ENCODE results near the gene SLC2A1. TPM values are rescaled to one million over a fixed set of nuclear protein-coding genes. Genes with fewer than 3 reads are reported as not detected.

Gene SLC2A1
- total and polyA plus RNA-seq, 5 donors from 2014 or later, result 22.0 to 60.2 (median 24.9) TPM

DNA sequence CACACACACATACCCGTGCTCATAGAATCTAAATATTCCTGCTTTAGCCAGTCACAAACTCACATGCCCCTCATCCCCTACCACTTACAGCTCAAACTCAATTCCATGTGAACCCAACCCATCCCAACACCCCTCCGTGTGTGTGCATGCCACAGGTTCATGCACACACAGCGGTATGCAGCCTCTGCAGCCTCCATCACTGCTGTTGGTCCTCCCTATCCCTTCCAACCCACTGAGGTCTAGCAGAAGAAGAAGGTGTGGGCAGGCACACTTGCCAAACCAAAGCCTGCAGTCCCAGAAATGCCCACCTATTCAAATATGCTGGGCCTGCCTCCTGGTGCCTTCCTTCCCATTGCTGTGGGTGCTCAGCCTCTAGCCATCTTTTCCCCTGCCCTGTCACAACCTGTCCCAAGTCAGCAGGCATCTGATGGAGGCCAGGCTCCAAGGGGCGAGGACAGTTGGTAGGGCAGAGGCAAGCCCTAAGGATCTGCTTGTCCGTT is 26.2 kb downstream of the SLC2A1 start:
- H3K9me3 Mint-ChIP-seq, result no peaks in the 10 kb centered on the region

DNA sequence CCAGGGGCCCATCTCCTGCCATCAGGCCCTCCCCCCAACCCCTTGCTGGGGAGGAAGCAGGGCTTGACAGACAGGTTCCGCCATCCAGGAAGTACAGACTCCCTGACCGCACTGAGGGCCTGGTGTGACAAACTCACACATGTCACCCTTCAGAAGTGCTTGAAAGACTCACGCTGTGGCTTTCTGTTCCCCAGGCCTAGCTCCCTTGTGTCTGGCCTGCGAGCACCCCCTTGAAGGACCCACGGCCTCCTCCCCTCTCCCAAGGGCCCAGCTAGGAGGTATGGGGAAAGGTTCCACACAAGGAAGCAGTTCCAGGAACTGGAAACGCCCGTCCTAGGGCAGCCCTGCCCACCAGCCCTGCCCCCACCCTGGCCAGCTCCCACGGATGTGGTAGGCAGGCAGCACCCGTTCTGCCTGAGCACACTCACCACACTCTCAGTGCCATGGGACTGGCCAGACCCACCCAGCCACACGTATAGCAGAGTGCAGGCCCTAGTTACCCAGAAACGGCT is 26.7 kb downstream of the SLC2A1 start:
- Histone ChIP-seq H3K36me3 (ENCODE audit: control insufficient read depth, insufficient read depth, low read length) (peaks cover 35% of the 10 kb centered on the region), H3K27me3 (ENCODE audit: control insufficient read depth, insufficient read depth, low read length) (no peaks in the 10 kb centered on the region), H3K4me3 (ENCODE audit: low read depth, low read length) (peak overlapping the region; percentile 66), H3K27ac (ENCODE audit: insufficient read depth, low read length, poor library complexity, severe bottlenecking) (peak overlapping the region; percentile 91), H3K9me3 (ENCODE audit: control insufficient read depth in 2 of 2, low read length in 2 of 2) (no peaks in the 10 kb centered on the region), H3K4me1 (ENCODE audit: control insufficient read depth, insufficient read depth, low read length, poor library complexity, severe bottlenecking) (peaks cover 68% of the 10 kb centered on the region)
- Mint-ChIP-seq H3K36me3 (peaks cover 44% of the 10 kb centered on the region), H3K9me3 (no peaks in the 10 kb centered on the region), H3K27ac (peak overlapping the region; percentile 96 to 98 (median 97)), H3K4me1 (peaks cover 6 to 82% (median 60%) of the 10 kb centered on the region in 4 donors), H3K4me3 (peak overlapping the region; percentile 70 to 92 (median 86)), H3K27me3 (no peaks in the 10 kb centered on the region)
- peak; percentile 84 to 85 for ATAC-seq (ENCODE audit: low read depth in 2 of 2)
- peak; percentile 63 to 96 (median 83) for DNase-seq

More for the DNA sequence above, 26.2 kb downstream of the SLC2A1 start:
- peak overlapping the region; percentile 70 to 92 (median 86) for H3K4me3 Mint-ChIP-seq
- no peak for DNase-seq
- peak overlapping the region; percentile 96 to 98 (median 97) for H3K27ac Mint-ChIP-seq
- peaks cover 33% of the 10 kb centered on the region for H3K36me3 ChIP-seq (ENCODE audit: control insufficient read depth, insufficient read depth, low read length)
- H3K27ac ChIP-seq (ENCODE audit: insufficient read depth, low read length, poor library complexity, severe bottlenecking), result peak overlapping the region; percentile 91
- no peaks in the 10 kb centered on the region for H3K9me3 ChIP-seq (ENCODE audit: control insufficient read depth in 2 of 2, low read length in 2 of 2)
- H3K4me1 Mint-ChIP-seq, result peaks cover 6 to 87% (median 65%) of the 10 kb centered on the region in 4 donors
- H3K4me3 ChIP-seq (ENCODE audit: low read depth, low read length), result peak overlapping the region; percentile 66
- H3K36me3 Mint-ChIP-seq, result peaks cover 44% of the 10 kb centered on the region
- no peak for ATAC-seq (ENCODE audit: low read depth in 2 of 2)
- peaks cover 74% of the 10 kb centered on the region for H3K4me1 ChIP-seq (ENCODE audit: control insufficient read depth, insufficient read depth, low read length, poor library complexity, severe bottlenecking)
- no peaks in the 10 kb centered on the region for H3K27me3 ChIP-seq (ENCODE audit: control insufficient read depth, insufficient read depth, low read length)
- H3K27me3 Mint-ChIP-seq, result no peaks in the 10 kb centered on the region

GRCh38 chr1:42931108-42931539 is 27.5 kb downstream of the SLC2A1 start:
- DNase-seq (peak; percentile 36 to 82 (median 68)), ATAC-seq (ENCODE audit: low read depth in 2 of 2) (peak; percentile 23 to 30)
- Histone ChIP-seq H3K9me3 (ENCODE audit: control insufficient read depth in 2 of 2, low read length in 2 of 2) (no peaks in the 10 kb centered on the region), H3K4me3 (ENCODE audit: low read depth, low read length) (peak overlapping the region; percentile 33), H3K4me1 (ENCODE audit: control insufficient read depth, insufficient read depth, low read length, poor library complexity, severe bottlenecking) (peaks cover 60% of the 10 kb centered on the region), H3K36me3 (ENCODE audit: control insufficient read depth, insufficient read depth, low read length) (peaks cover 44% of the 10 kb centered on the region), H3K27ac (ENCODE audit: insufficient read depth, low read length, poor library complexity, severe bottlenecking) (peak overlapping the region; percentile 91), H3K27me3 (ENCODE audit: control insufficient read depth, insufficient read depth, low read length) (no peaks in the 10 kb centered on the region)
- peaks cover 44% of the 10 kb centered on the region for H3K36me3 Mint-ChIP-seq
- no peaks in the 10 kb centered on the region for H3K9me3 Mint-ChIP-seq
- H3K4me1 Mint-ChIP-seq, result peaks cover 6 to 73% (median 54%) of the 10 kb centered on the region in 4 donors
- H3K27ac Mint-ChIP-seq, result peak overlapping the region; percentile 96 to 98 (median 97)
- H3K27me3 Mint-ChIP-seq, result no peaks in the 10 kb centered on the region
- H3K4me3 Mint-ChIP-seq, result peak overlapping the region; percentile 70 to 92 (median 86)

- Histone ChIP-seq H3K27ac (ENCODE audit: insufficient read depth, low read length, poor library complexity, severe bottlenecking) (peak overlapping the region; percentile 91), H3K4me3 (ENCODE audit: low read depth, low read length) (no peak overlapping the region), H3K9me3 (ENCODE audit: control insufficient read depth in 2 of 2, low read length in 2 of 2) (no peaks in the 10 kb centered on the region), H3K27me3 (ENCODE audit: control insufficient read depth, insufficient read depth, low read length) (no peaks in the 10 kb centered on the region), H3K36me3 (ENCODE audit: control insufficient read depth, insufficient read depth, low read length) (peaks cover 47% of the 10 kb centered on the region), H3K4me1 (ENCODE audit: control insufficient read depth, insufficient read depth, low read length, poor library complexity, severe bottlenecking) (peaks cover 55% of the 10 kb centered on the region)
- Mint-ChIP-seq H3K4me1 (peaks cover 6 to 72% (median 53%) of the 10 kb centered on the region in 4 donors), H3K27me3 (no peaks in the 10 kb centered on the region), H3K4me3 (peak overlapping the region; percentile 70 to 92 (median 86)), H3K27ac (peak overlapping the region; percentile 96 to 98 (median 97)), H3K36me3 (peaks cover 44% of the 10 kb centered on the region), H3K9me3 (no peaks in the 10 kb centered on the region)
- DNase-seq (no peak), ATAC-seq (ENCODE audit: low read depth in 2 of 2) (no peak)
Measured at GRCh38 chr1:42930178-42931107, 28.2 kb downstream of the SLC2A1 start.

DNA sequence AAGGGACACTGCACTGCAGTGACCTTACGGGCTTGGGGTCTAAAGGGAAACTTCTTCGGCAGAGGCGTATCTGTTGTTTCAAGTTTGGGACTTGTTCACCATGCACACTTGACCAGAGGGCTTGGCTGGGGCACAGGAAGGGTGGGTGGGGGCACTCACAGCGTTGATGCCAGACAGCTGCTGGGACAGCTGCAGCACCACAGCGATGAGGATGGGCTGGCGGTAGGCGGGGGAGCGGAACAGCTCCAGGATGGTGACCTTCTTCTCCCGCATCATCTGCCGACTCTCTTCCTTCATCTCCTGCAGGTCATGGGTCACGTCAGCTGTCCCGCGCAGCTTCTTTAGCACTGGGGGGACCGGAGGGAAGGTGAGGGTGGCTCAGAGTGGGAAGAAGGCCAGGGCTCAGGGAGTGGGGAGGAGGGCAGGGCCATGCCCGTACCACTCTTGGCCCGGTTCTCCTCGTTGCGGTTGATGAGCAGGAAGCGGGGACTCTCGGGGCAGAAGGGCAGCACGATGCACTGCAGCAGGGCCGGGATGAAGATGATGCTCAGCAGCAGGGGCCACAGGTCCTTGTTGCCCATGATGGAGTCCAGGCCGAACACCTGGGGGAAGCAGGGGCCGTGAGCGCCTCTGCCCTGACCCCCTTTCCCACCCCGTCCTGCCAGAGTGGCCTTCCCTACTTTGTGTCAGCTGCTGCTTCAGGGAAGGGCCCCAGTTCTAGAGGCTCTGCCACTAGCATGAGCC is 29.1 kb downstream of the SLC2A1 start:
- no peaks in the 10 kb centered on the region for H3K27me3 ChIP-seq (ENCODE audit: control insufficient read depth, insufficient read depth, low read length)
- peaks cover 44% of the 10 kb centered on the region for H3K36me3 Mint-ChIP-seq
- peaks cover 11 to 70% (median 54%) of the 10 kb centered on the region in 4 donors for H3K4me1 Mint-ChIP-seq
- no peak overlapping the region for H3K4me3 ChIP-seq (ENCODE audit: low read depth, low read length)
- no peaks in the 10 kb centered on the region for H3K9me3 ChIP-seq (ENCODE audit: control insufficient read depth in 2 of 2, low read length in 2 of 2)
- no peak for DNase-seq
- no peak for ATAC-seq (ENCODE audit: low read depth in 2 of 2)
- H3K27me3 Mint-ChIP-seq, result no peaks in the 10 kb centered on the region
- peak overlapping the region; percentile 46 to 93 (median 90) for H3K27ac Mint-ChIP-seq
- no peaks in the 10 kb centered on the region for H3K9me3 Mint-ChIP-seq
- no peak overlapping the region for H3K27ac ChIP-seq (ENCODE audit: insufficient read depth, low read length, poor library complexity, severe bottlenecking)
- H3K4me1 ChIP-seq (ENCODE audit: control insufficient read depth, insufficient read depth, low read length, poor library complexity, severe bottlenecking), result peaks cover 53% of the 10 kb centered on the region
- peak overlapping the region in 3 of 4 donors; percentile 21 to 61 (median 29) for H3K4me3 Mint-ChIP-seq
- H3K36me3 ChIP-seq (ENCODE audit: control insufficient read depth, insufficient read depth, low read length), result peaks cover 47% of the 10 kb centered on the region

DNA sequence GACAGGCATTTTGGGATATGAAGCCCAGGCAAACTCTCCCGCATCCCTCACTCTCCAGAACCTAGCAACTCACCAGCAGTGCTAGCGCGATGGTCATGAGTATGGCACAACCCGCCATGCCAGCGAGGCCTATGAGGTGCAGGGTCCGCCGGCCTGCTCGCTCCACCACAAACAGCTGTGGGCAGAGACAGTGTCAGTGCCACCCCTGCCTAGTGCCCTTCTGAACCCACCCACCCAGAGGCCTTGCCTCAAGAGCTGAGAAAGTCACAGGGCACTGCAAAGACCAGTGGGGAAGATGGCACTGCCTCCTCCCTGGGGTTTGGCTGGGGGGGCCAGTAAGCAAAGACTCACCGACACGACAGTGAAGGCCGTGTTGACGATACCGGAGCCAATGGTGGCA is 29.8 kb downstream of the SLC2A1 start:
- Mint-ChIP-seq H3K27me3 (no peaks in the 10 kb centered on the region), H3K4me1 (peaks cover 8 to 69% (median 49%) of the 10 kb centered on the region in 4 donors), H3K27ac (peak overlapping the region; percentile 46 to 93 (median 90)), H3K4me3 (peak overlapping the region in 3 of 4 donors; percentile 21 to 61 (median 47)), H3K36me3 (peaks cover 39% of the 10 kb centered on the region), H3K9me3 (no peaks in the 10 kb centered on the region)
- Histone ChIP-seq H3K27ac (ENCODE audit: insufficient read depth, low read length, poor library complexity, severe bottlenecking) (no peak overlapping the region), H3K27me3 (ENCODE audit: control insufficient read depth, insufficient read depth, low read length) (no peaks in the 10 kb centered on the region), H3K4me1 (ENCODE audit: control insufficient read depth, insufficient read depth, low read length, poor library complexity, severe bottlenecking) (peaks cover 46% of the 10 kb centered on the region), H3K36me3 (ENCODE audit: control insufficient read depth, insufficient read depth, low read length) (peaks cover 47% of the 10 kb centered on the region), H3K9me3 (ENCODE audit: control insufficient read depth in 2 of 2, low read length in 2 of 2) (no peaks in the 10 kb centered on the region), H3K4me3 (ENCODE audit: low read depth, low read length) (no peak overlapping the region)
- DNase-seq (no peak), ATAC-seq (ENCODE audit: low read depth in 2 of 2) (no peak)

- no peak overlapping the region for H3K27ac ChIP-seq (ENCODE audit: insufficient read depth, low read length, poor library complexity, severe bottlenecking)
- H3K4me1 ChIP-seq (ENCODE audit: control insufficient read depth, insufficient read depth, low read length, poor library complexity, severe bottlenecking), result peaks cover 44% of the 10 kb centered on the region
- no peak for DNase-seq
- H3K9me3 ChIP-seq (ENCODE audit: control insufficient read depth in 2 of 2, low read length in 2 of 2), result no peaks in the 10 kb centered on the region
- H3K4me3 Mint-ChIP-seq, result peak overlapping the region in 3 of 4 donors; percentile 1 to 60 (median 39)
- no peaks in the 10 kb centered on the region for H3K27me3 Mint-ChIP-seq
- no peak overlapping the region for H3K4me3 ChIP-seq (ENCODE audit: low read depth, low read length)
- H3K27ac Mint-ChIP-seq, result peak overlapping the region in 2 of 3 donors; percentile 62 to 82
- H3K27me3 ChIP-seq (ENCODE audit: control insufficient read depth, insufficient read depth, low read length), result no peaks in the 10 kb centered on the region
- ATAC-seq (ENCODE audit: low read depth in 2 of 2), result no peak
- peaks cover 39% of the 10 kb centered on the region for H3K36me3 Mint-ChIP-seq
- H3K36me3 ChIP-seq (ENCODE audit: control insufficient read depth, insufficient read depth, low read length), result peaks cover 47% of the 10 kb centered on the region
- H3K4me1 Mint-ChIP-seq, result peaks cover 8 to 67% (median 48%) of the 10 kb centered on the region in 4 donors
- no peaks in the 10 kb centered on the region for H3K9me3 Mint-ChIP-seq
Measured at GRCh38 chr1:42927920-42928505, 30.7 kb downstream of the SLC2A1 start.
